ENCODE data around the gene LRRC66. TPM values are rescaled to one million over a fixed set of nuclear protein-coding genes. Genes with fewer than 3 reads are reported as not detected.

Gene LRRC66
- total RNA-seq, result not detected
- total RNA-seq (2013), result 0.29 TPM

GRCh38 chr4:52019936-52020657, at the start of gene LRRC66:
LRRC66 (minus strand) TSS chr4:52020363; CDS start chr4:52017613, 2,750 bp downstream.
- no peak for TF ChIP-seq CTCF (IDR thresholded peaks at IDR 0.05)
- Histone ChIP-seq H3K4me1 (ENCODE audit: control insufficient read depth, insufficient read depth, low read length) (no peaks in the 10 kb centered on the region), H3K9me3 (ENCODE audit: control insufficient read depth, insufficient read depth, low read length) (no peaks in the 10 kb centered on the region), H3K27me3 (ENCODE audit: control insufficient read depth, insufficient read depth, low read length) (no peaks in the 10 kb centered on the region), H3K4me3 (ENCODE audit: low read length) (no peak within 1 kb of the TSS), H3K36me3 (ENCODE audit: control insufficient read depth, insufficient read depth, low read length) (no peaks in the 10 kb centered on the region), H3K27ac (ENCODE audit: low read length) (no peak within 1 kb of the TSS)
- Mint-ChIP-seq H3K4me3 (no peak within 1 kb of the TSS), H3K4me1 (no peaks in the 10 kb centered on the region), H3K36me3 (no peaks in the 10 kb centered on the region), H3K27ac (no peak within 1 kb of the TSS), H3K27me3 (ENCODE audit: low read depth in 2 of 2) (no peaks in the 10 kb centered on the region), H3K9me3 (no peaks in the 10 kb centered on the region)
- intact Hi-C loops (cut with micrococcal nuclease), result no loop called here
- 95% methylated on average over 6 of the region's 6 CpGs for WGBS (ENCODE audit: insufficient coverage)
- DNase-seq (no peak), ATAC-seq (no peak)

GRCh38 chr4:52069571-52069970, 49.4 kb upstream of the LRRC66 start:
- Histone ChIP-seq H3K27me3 (ENCODE audit: control insufficient read depth, insufficient read depth, low read length) (peaks cover 2% of the 10 kb centered on the region), H3K36me3 (ENCODE audit: control insufficient read depth, insufficient read depth, low read length) (no peaks in the 10 kb centered on the region), H3K9me3 (ENCODE audit: control insufficient read depth, insufficient read depth, low read length) (no peaks in the 10 kb centered on the region), H3K4me1 (ENCODE audit: control insufficient read depth, insufficient read depth, low read length) (no peaks in the 10 kb centered on the region), H3K27ac (ENCODE audit: low read length) (no peak overlapping the region), H3K4me3 (ENCODE audit: low read length) (no peak overlapping the region)
- Mint-ChIP-seq H3K4me3 (no peak overlapping the region), H3K9me3 (peaks cover 7 to 16% of the 10 kb centered on the region in 2 donors), H3K4me1 (no peaks in the 10 kb centered on the region), H3K27me3 (ENCODE audit: low read depth in 2 of 2) (peaks cover 0 to 3% of the 10 kb centered on the region in 2 donors), H3K27ac (no peak overlapping the region), H3K36me3 (no peaks in the 10 kb centered on the region)
- intact Hi-C loops (cut with micrococcal nuclease), result no loop called here
- ATAC-seq (no peak), DNase-seq (no peak)
- TF ChIP-seq CTCF (IDR thresholded peaks at IDR 0.05), result no peak
- WGBS (ENCODE audit: insufficient coverage), result 80% methylated on average over 1 of the region's 1 CpG

GRCh38 chr4:52059372-52059771, 39.2 kb upstream of the LRRC66 start:
- no peak overlapping the region for H3K4me3 ChIP-seq (ENCODE audit: low read length)
- Mint-ChIP-seq H3K4me1 (no peaks in the 10 kb centered on the region), H3K27me3 (ENCODE audit: low read depth in 2 of 2) (peaks cover 0 to 8% of the 10 kb centered on the region in 2 donors), H3K4me3 (no peak overlapping the region), H3K36me3 (no peaks in the 10 kb centered on the region), H3K9me3 (peaks cover 0 to 3% of the 10 kb centered on the region in 2 donors), H3K27ac (no peak overlapping the region)
- no peaks in the 10 kb centered on the region for H3K27me3 ChIP-seq (ENCODE audit: control insufficient read depth, insufficient read depth, low read length)
- ATAC-seq (no peak), DNase-seq (no peak)
- H3K9me3 ChIP-seq (ENCODE audit: control insufficient read depth, insufficient read depth, low read length), result no peaks in the 10 kb centered on the region
- intact Hi-C loops (cut with micrococcal nuclease), result no loop called here
- WGBS (ENCODE audit: insufficient coverage), result 100% methylated on average over 2 of the region's 3 CpGs
- H3K36me3 ChIP-seq (ENCODE audit: control insufficient read depth, insufficient read depth, low read length), result no peaks in the 10 kb centered on the region
- no peak for TF ChIP-seq CTCF (IDR thresholded peaks at IDR 0.05)
- H3K4me1 ChIP-seq (ENCODE audit: control insufficient read depth, insufficient read depth, low read length), result no peaks in the 10 kb centered on the region
- H3K27ac ChIP-seq (ENCODE audit: low read length), result no peak overlapping the region

- Mint-ChIP-seq H3K27ac (no peak overlapping the region), H3K9me3 (peaks cover 0 to 5% of the 10 kb centered on the region in 2 donors), H3K36me3 (no peaks in the 10 kb centered on the region), H3K4me1 (no peaks in the 10 kb centered on the region), H3K4me3 (no peak overlapping the region), H3K27me3 (ENCODE audit: low read depth in 2 of 2) (peaks cover 10 to 15% of the 10 kb centered on the region in 2 donors)
- no peaks in the 10 kb centered on the region for H3K4me1 ChIP-seq (ENCODE audit: control insufficient read depth, insufficient read depth, low read length)
- no peak for ATAC-seq
- WGBS (ENCODE audit: insufficient coverage), result 97% methylated on average over 1 of the region's 1 CpG
- no peak for TF ChIP-seq CTCF (IDR thresholded peaks at IDR 0.05)
- no peaks in the 10 kb centered on the region for H3K9me3 ChIP-seq (ENCODE audit: control insufficient read depth, insufficient read depth, low read length)
- no peak for DNase-seq
- no peaks in the 10 kb centered on the region for H3K36me3 ChIP-seq (ENCODE audit: control insufficient read depth, insufficient read depth, low read length)
- no peaks in the 10 kb centered on the region for H3K27me3 ChIP-seq (ENCODE audit: control insufficient read depth, insufficient read depth, low read length)
- no peak overlapping the region for H3K27ac ChIP-seq (ENCODE audit: low read length)
- intact Hi-C loops (cut with micrococcal nuclease), result no loop called here
- no peak overlapping the region for H3K4me3 ChIP-seq (ENCODE audit: low read length)
Observed at GRCh38 chr4:52058275-52058674, 38.1 kb upstream of the LRRC66 start.
